ENCODE measurements around the gene VPS18.

The VPS18 gene

GRCh38 chr15:40943764-40944365 lies 49.6 kb downstream of the VPS18 start:
- TF ChIP-seq CTCF (IDR thresholded peaks at IDR 0.05; ENCODE audit: insufficient read depth, low read length, missing control alignments) = no peak
- DNase-seq (ENCODE audit: low read depth, low spot score) = no peak
- no peak overlapping the region for H3K4me3 ChIP-seq (ENCODE audit: low read depth, low read length)
- CTCF ChIA-PET = interaction anchor here (5.4 to 7.9 kb wide), 3 partner anchors 8 to 77 kb away, joined by 78 to 179 read pairs (median 115); partner anchors contain the start of genes CHAC1 and DLL4
- POLR2A ChIA-PET = interaction anchor here (0.6 to 0.9 kb wide), 2 partner anchors 15 to 550 kb away, joined by 3 read pairs; no protein-coding TSS in a partner anchor

GRCh38 chr15:40944510-40945296 lies 50.5 kb downstream of the VPS18 start:
- no peak for DNase-seq (ENCODE audit: low read depth, low spot score)
- no peak overlapping the region for H3K4me3 ChIP-seq (ENCODE audit: low read depth, low read length)
- ChIA-PET CTCF (interaction anchor here (5.4 to 7.9 kb wide), 3 partner anchors 7 to 76 kb away, joined by 78 to 179 read pairs (median 115); partner anchors contain the start of genes CHAC1 and DLL4), POLR2A (interaction anchor here (0.9 kb wide), 1 partner anchor 14 kb away, joined by 3 read pairs; no protein-coding TSS in a partner anchor)
- no peak for TF ChIP-seq CTCF (IDR thresholded peaks at IDR 0.05; ENCODE audit: insufficient read depth, low read length, missing control alignments)

- CTCF ChIA-PET = interaction anchor here (1.0 to 6.7 kb wide), 4 partner anchors 7 to 73 kb away, joined by 3 to 115 read pairs (median 4); no protein-coding TSS in a partner anchor
These were observed 54.6 kb downstream of the VPS18 start for GRCh38 chr15:40948706-40949473.

GRCh38 chr15:40949756-40950207 lies 55.5 kb downstream of the VPS18 start:
- CTCF ChIA-PET = interaction anchor here (6.7 kb wide), 1 partner anchor 8 kb away, joined by 115 read pairs; no protein-coding TSS in a partner anchor

More at GRCh38 chr15:40948706-40949473, 54.6 kb downstream of the VPS18 start:
- DNase-seq (ENCODE audit: low read depth, low spot score) = no peak
- no peak for TF ChIP-seq CTCF (IDR thresholded peaks at IDR 0.05; ENCODE audit: insufficient read depth, low read length, missing control alignments)
- POLR2A ChIA-PET = no interaction called here
- no peak overlapping the region for H3K4me3 ChIP-seq (ENCODE audit: low read depth, low read length)

GRCh38 chr15:40951764-40952163 lies 57.5 kb downstream of the VPS18 start:
- no peak for DNase-seq (ENCODE audit: low read depth, low spot score)
- TF ChIP-seq CTCF (IDR thresholded peaks at IDR 0.05; ENCODE audit: insufficient read depth, low read length, missing control alignments) = no peak
- CTCF ChIA-PET = interaction anchor here (0.7 to 6.7 kb wide), 6 partner anchors 10 to 279 kb away, joined by 3 to 115 read pairs (median 4); partner anchors contain the start of genes CHP1, DLL4 and EXD1
- POLR2A ChIA-PET = interaction anchor here (1.0 to 3.7 kb wide), 2 partner anchors 12 to 24 kb away, joined by 3 to 54 read pairs; no protein-coding TSS in a partner anchor
- H3K4me3 ChIP-seq (ENCODE audit: low read depth, low read length) = no peak overlapping the region

More at GRCh38 chr15:40949756-40950207, 55.5 kb downstream of the VPS18 start:
- no peak for DNase-seq (ENCODE audit: low read depth, low spot score)
- H3K4me3 ChIP-seq (ENCODE audit: low read depth, low read length) = no peak overlapping the region
- no peak for TF ChIP-seq CTCF (IDR thresholded peaks at IDR 0.05; ENCODE audit: insufficient read depth, low read length, missing control alignments)
- POLR2A ChIA-PET = no interaction called here
